ENCODE measurements around the gene SECTM1.

Gene SECTM1

GRCh38 chr17:82299452-82299851, 34.1 kb downstream of the SECTM1 start:
- DNase-seq (ENCODE audit: low read depth in 2 of 2) = no peak

- no peak for DNase-seq (ENCODE audit: low read depth in 2 of 2)
Observed at GRCh38 chr17:82298538-82299421, 34.8 kb downstream of the SECTM1 start.

- DNase-seq (ENCODE audit: low read depth in 2 of 2) = peak; percentile 64 to 67
Observed at GRCh38 chr17:82297714-82298537, 35.6 kb downstream of the SECTM1 start.

GRCh38 chr17:82297280-82297713, 36.3 kb downstream of the SECTM1 start:
- DNase-seq (ENCODE audit: low read depth in 2 of 2) = no peak

- no peak for DNase-seq (ENCODE audit: low read depth in 2 of 2)
Observed at GRCh38 chr17:82296511-82297279, 36.9 kb downstream of the SECTM1 start.

GRCh38 chr17:82295472-82295814, 38.1 kb downstream of the SECTM1 start:
- DNase-seq (ENCODE audit: low read depth in 2 of 2) = no peak

- no peak for DNase-seq (ENCODE audit: low read depth in 2 of 2)
Observed at GRCh38 chr17:82294064-82294773, 39.3 kb downstream of the SECTM1 start.

GRCh38 chr17:82292251-82293154, 41.1 kb downstream of the SECTM1 start:
- DNase-seq (ENCODE audit: low read depth in 2 of 2) = peak; percentile 95

GRCh38 chr17:82291582-82292250, 41.9 kb downstream of the SECTM1 start:
- no peak for DNase-seq (ENCODE audit: low read depth in 2 of 2)

- DNase-seq (ENCODE audit: low read depth in 2 of 2) = no peak
Observed at GRCh38 chr17:82287868-82288801, 45.4 kb downstream of the SECTM1 start.

- no peak for DNase-seq (ENCODE audit: low read depth in 2 of 2)
Observed at GRCh38 chr17:82287013-82287867, 46.3 kb downstream of the SECTM1 start.

GRCh38 chr17:82285141-82285540, 48.4 kb downstream of the SECTM1 start:
- no peak for DNase-seq (ENCODE audit: low read depth in 2 of 2)

- no peak for DNase-seq (ENCODE audit: low read depth in 2 of 2)
Observed at GRCh38 chr17:82283208-82283749, 50.3 kb downstream of the SECTM1 start.

GRCh38 chr17:82282239-82283207, 51.0 kb downstream of the SECTM1 start:
- no peak for DNase-seq (ENCODE audit: low read depth in 2 of 2)

- no peak for DNase-seq (ENCODE audit: low read depth in 2 of 2)
Observed at GRCh38 chr17:82281502-82282238, 51.9 kb downstream of the SECTM1 start.

Measured in fibroblast of skin of left biceps (primary cell).